CD14-positive monocyte (primary cell): ENCODE results near the gene SLC22A23. TPM values are rescaled to one million over a fixed set of nuclear protein-coding genes. Genes with fewer than 3 reads are reported as not detected.
"Not testable (repeated sequence)": the region's sequence is repeated elsewhere in the genome, so short reads cannot be mapped to it uniquely, and the experiment has no call there.

Experiments
- DNase-seq, 3 donors: peaks; one replicate each; pipeline ENCODE4 v3.0.0-alpha.2; 2011 to 2022
- H2AFZ ChIP-seq: 2 replicates; pipeline ENCODE4 v1.6.0; 2012; ENCODE audit warnings: mild to moderate bottlenecking, low read depth, low read length, inconsistent platforms; ENCODE audit not compliant: insufficient read depth, poor library complexity, severe bottlenecking
- H3K27ac ChIP-seq, 2 donors: 1 replicate in 1 of 2; 2 replicates in 1 of 2; pipeline ENCODE4 v1.5.1; 2012 to 2013; ENCODE audit warnings: low read length in 2 of 2, control low read depth in 1 of 2, inconsistent platforms in 1 of 2, low read depth in 1 of 2, mild to moderate bottlenecking in 1 of 2
- H3K27me3 ChIP-seq, 2 donors: one replicate each; pipeline versions ENCODE4 v1.6.0 to v1.6.1; 2011 to 2013; ENCODE audit warnings: low read length in 2 of 2; ENCODE audit not compliant: control insufficient read depth in 2 of 2, insufficient read depth in 2 of 2
- H3K36me3 ChIP-seq, 2 donors: replicated peaks in 1 of 2; 1 replicate in 1 of 2; 2 replicates in 1 of 2; pipeline versions ENCODE4 v1.5.1 to v1.6.1; 2012 to 2013; ENCODE audit warnings: low read length in 2 of 2, control low read depth in 1 of 2, inconsistent platforms in 1 of 2, mild to moderate bottlenecking in 1 of 2; ENCODE audit not compliant: insufficient read depth in 2 of 2, control insufficient read depth in 1 of 2
- H3K4me1 ChIP-seq, 2 donors: 1 replicate in 1 of 2; 2 replicates in 1 of 2; pipeline versions ENCODE4 v1.5.1 to v1.6.1; 2012 to 2013; ENCODE audit warnings: low read length in 2 of 2, control low read depth in 1 of 2, inconsistent platforms in 1 of 2, mild to moderate bottlenecking in 1 of 2, moderate library complexity in 1 of 2; ENCODE audit not compliant: insufficient read depth in 2 of 2, control insufficient read depth in 1 of 2
- H3K4me2 ChIP-seq: replicated peaks from 2 replicates; pipeline ENCODE3; 2012; ENCODE audit warnings: low read length, moderate library complexity, mild to moderate bottlenecking; ENCODE audit not compliant: poor library complexity, severe bottlenecking; ENCODE audit errors: extremely low read depth
- H3K4me3 ChIP-seq, 3 experiments: fragments of 200-600 bp in 1 of 3; sonication (generic) in 1 of 3; replicated peaks in 1 of 3; 1 replicate in 2 of 3; 2 replicates in 1 of 3; pipeline ENCODE4 v1.5.1; 2011 to 2013; ENCODE audit warnings: low read length in 3 of 3, mild to moderate bottlenecking in 3 of 3, control low read depth in 2 of 3, low read depth in 2 of 3, inconsistent platforms in 1 of 3, moderate library complexity in 1 of 3
- H3K79me2 ChIP-seq: 2 replicates; pipeline ENCODE4 v1.6.0; 2012; ENCODE audit warnings: mild to moderate bottlenecking, control low read depth, inconsistent platforms, low read length, moderate library complexity; ENCODE audit not compliant: insufficient read depth
- H3K9ac ChIP-seq: 2 replicates; pipeline ENCODE4 v1.6.0; 2017; ENCODE audit warnings: low read length, mild to moderate bottlenecking; ENCODE audit not compliant: insufficient read depth, poor library complexity, severe bottlenecking
- H3K9me3 ChIP-seq, 2 donors: replicated peaks in 1 of 2; 1 replicate in 1 of 2; 2 replicates in 1 of 2; pipeline versions ENCODE4 v1.5.1 to v1.6.1; 2012 to 2013; ENCODE audit warnings: low read length in 2 of 2, control low read depth in 1 of 2; ENCODE audit not compliant: control insufficient read depth in 1 of 2, insufficient read depth in 1 of 2
- H4K20me1 ChIP-seq: 2 replicates; pipeline ENCODE4 v1.6.0; 2012; ENCODE audit warnings: mild to moderate bottlenecking, low read length, control low read depth, moderate library complexity; ENCODE audit not compliant: insufficient read depth
- H3K27ac Mint-ChIP-seq, 7 donors: one replicate each; pipeline ENCODE4 v1.8.0; 2020; ENCODE audit warnings: mild to moderate bottlenecking in 7 of 7, mixed read lengths in 7 of 7, moderate library complexity in 6 of 7, inconsistent platforms in 2 of 7
- H3K27me3 Mint-ChIP-seq, 3 donors: one replicate each; pipeline ENCODE4 v1.8.0; 2021 to 2022; ENCODE audit warnings: low read depth in 3 of 3, mild to moderate bottlenecking in 3 of 3, mixed read lengths in 3 of 3, moderate library complexity in 3 of 3, inconsistent platforms in 1 of 3
- H3K36me3 Mint-ChIP-seq, 2 donors: one replicate each; pipeline ENCODE4 v1.8.0; 2020; ENCODE audit warnings: mixed read lengths in 2 of 2, inconsistent platforms in 1 of 2, mild to moderate bottlenecking in 1 of 2
- H3K4me1 Mint-ChIP-seq: one replicate; pipeline ENCODE4 v1.8.0; 2020; ENCODE audit warnings: mild to moderate bottlenecking, mixed read lengths
- H3K4me3 Mint-ChIP-seq, 2 donors: one replicate each; pipeline ENCODE4 v1.8.0; 2020; ENCODE audit warnings: mild to moderate bottlenecking in 2 of 2, mixed read lengths in 2 of 2, moderate library complexity in 1 of 2
- H3K9me3 Mint-ChIP-seq, 7 donors: one replicate each; pipeline ENCODE4 v1.8.0; 2020 to 2022; ENCODE audit warnings: mixed read lengths in 7 of 7, mild to moderate bottlenecking in 6 of 7, moderate library complexity in 6 of 7, inconsistent platforms in 2 of 7
- WGBS: methylation state at CpG from one replicate; pipeline ENCODE4 v1.1.5; 2013; ENCODE audit warnings: missing lambda C conversion rate; ENCODE audit not compliant: insufficient coverage; 5-methylcytosine and 5-hydroxymethylcytosine counted together
- intact Hi-C, 2 donors: fragments of 100-400 bp; cut with micrococcal nuclease; formaldehyde crosslinking; loops; one replicate each; pipeline versions ENCODE4 v1.15.0 to v1.15.1; 2023
- polyA plus RNA-seq, 3 donors: library from polyadenylated mRNA; depleted of rRNA in 1 of 3; unstranded in 2 of 3; stranded (reverse) in 1 of 3; fragments of 300-500 nt in 2 of 3; fragments of >200 nt in 1 of 3; fragmentation: Illumina TruSeq in 2 of 3; gene quantifications; 1 replicate in 2 of 3; 2 replicates in 1 of 3; pipeline ENCODE4 v1.2.3, GENCODE V29; 2012 to 2021
- TF ChIP-seq, protein P1 (sequence below): fragments of 200-600 bp; IDR thresholded peaks from one replicate; pipeline ENCODE4 v1.8.0; 2022; ENCODE audit warnings: antibody characterized with exemption, mild to moderate bottlenecking

Gene SLC22A23
- polyA plus RNA-seq, 3 donors, result 0.08 TPM; not detected in 2

DNA sequence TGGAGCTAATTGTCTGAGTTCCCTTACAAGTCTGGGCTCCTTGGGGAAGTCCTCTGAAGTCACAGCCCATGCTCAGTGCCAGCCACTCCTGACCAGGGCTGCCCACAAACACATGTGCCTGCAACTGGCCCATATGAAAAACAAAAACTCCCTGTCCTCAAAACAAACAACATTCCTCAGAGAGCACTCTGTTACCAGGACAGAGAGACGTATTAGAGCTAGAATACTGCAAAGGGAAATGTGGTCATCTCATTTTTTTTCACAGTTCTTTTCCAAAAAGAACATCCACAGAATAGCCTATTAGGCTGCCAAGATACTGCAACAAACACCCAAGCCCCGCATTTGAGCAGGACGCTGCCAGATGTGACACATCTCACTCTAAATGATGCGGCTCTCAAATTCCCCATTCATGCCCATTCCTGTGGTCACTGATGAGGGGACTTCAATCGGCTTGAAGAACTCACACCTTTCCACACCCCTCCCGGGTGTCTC is 71.1 kb downstream of the SLC22A23 start:
- no peaks in the 10 kb centered on the region for H3K9me3 Mint-ChIP-seq

DNA sequence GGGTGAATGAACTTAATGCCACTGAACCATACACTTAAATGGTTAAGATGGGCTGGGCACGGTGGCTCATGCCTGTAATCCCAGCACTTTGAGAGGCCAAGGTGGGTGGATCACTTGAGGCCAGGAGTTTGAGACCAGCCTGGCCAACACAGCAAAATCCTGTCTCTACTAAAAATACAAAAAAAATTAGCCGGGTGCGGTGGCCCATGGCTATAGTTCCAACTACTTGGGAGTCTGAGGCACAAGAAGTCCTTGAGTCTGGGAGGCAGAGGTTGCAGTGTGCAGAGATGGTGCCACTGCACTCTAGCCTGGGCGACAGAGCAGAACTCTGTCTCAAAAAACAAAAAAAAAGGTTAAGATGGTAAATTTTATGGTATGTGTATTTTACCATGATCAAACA is 71.7 kb downstream of the SLC22A23 start:
- H3K79me2 ChIP-seq, H3K27ac Mint-ChIP-seq, H3K4me1 Mint-ChIP-seq, DNase-seq, H3K36me3 Mint-ChIP-seq, H3K9me3 ChIP-seq, H4K20me1 ChIP-seq, H3K36me3 ChIP-seq, H3K27ac ChIP-seq, H3K9ac ChIP-seq, H3K4me3 Mint-ChIP-seq, H3K4me1 ChIP-seq, H3K4me2 ChIP-seq, H2AFZ ChIP-seq, intact Hi-C loops, H3K27me3 ChIP-seq, H3K4me3 ChIP-seq, H3K9me3 Mint-ChIP-seq: not testable (repeated sequence)
- 92% methylated on average over 2 of the region's 4 CpGs for WGBS
- H3K27me3 Mint-ChIP-seq, result peaks cover 3 to 11% (median 4%) of the 10 kb centered on the region in 3 donors

More for the DNA sequence above, 71.1 kb downstream of the SLC22A23 start:
- Histone ChIP-seq H3K4me2 (no peak overlapping the region), H3K9me3 (no peaks in the 10 kb centered on the region), H3K4me3 (no peak overlapping the region), H4K20me1 (no peaks in the 10 kb centered on the region), H3K27me3 (no peaks in the 10 kb centered on the region), H3K4me1 (no peaks in the 10 kb centered on the region), H3K27ac (no peak overlapping the region), H3K36me3 (no peaks in the 10 kb centered on the region), H3K9ac (no peak overlapping the region), H3K79me2 (no peaks in the 10 kb centered on the region), H2AFZ (no peak overlapping the region)
- Mint-ChIP-seq H3K4me3 (no peak overlapping the region), H3K27ac (no peak overlapping the region), H3K27me3 (peaks cover 3 to 11% (median 4%) of the 10 kb centered on the region in 3 donors), H3K36me3 (no peaks in the 10 kb centered on the region), H3K4me1 (peaks cover 6% of the 10 kb centered on the region)
- intact Hi-C loops, result no loop called here
- TF ChIP-seq, protein P1, sequence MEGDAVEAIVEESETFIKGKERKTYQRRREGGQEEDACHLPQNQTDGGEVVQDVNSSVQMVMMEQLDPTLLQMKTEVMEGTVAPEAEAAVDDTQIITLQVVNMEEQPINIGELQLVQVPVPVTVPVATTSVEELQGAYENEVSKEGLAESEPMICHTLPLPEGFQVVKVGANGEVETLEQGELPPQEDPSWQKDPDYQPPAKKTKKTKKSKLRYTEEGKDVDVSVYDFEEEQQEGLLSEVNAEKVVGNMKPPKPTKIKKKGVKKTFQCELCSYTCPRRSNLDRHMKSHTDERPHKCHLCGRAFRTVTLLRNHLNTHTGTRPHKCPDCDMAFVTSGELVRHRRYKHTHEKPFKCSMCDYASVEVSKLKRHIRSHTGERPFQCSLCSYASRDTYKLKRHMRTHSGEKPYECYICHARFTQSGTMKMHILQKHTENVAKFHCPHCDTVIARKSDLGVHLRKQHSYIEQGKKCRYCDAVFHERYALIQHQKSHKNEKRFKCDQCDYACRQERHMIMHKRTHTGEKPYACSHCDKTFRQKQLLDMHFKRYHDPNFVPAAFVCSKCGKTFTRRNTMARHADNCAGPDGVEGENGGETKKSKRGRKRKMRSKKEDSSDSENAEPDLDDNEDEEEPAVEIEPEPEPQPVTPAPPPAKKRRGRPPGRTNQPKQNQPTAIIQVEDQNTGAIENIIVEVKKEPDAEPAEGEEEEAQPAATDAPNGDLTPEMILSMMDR, result no peak
- 93% methylated on average over 3 of the region's 6 CpGs for WGBS
- no peak for DNase-seq
